HCT116 (cell line): ENCODE data around the gene PASD1. TPM values are rescaled to one million over a fixed set of nuclear protein-coding genes. Genes with fewer than 3 reads are reported as not detected.

ENCODE experiments used
- ATAC-seq: fragments of 200-7000 bp; cut with Tn5 transposase; 2 replicates; pipeline ENCODE4 v1.9.1; 2020; ENCODE audit warnings: mild to moderate bottlenecking, moderate library complexity
- BruUV-seq: library from RNA; stranded (reverse); fragments of 400-500 nt; replicated peaks from 2 replicates; lab custom pipeline; 2021; lab: Mats Ljungman, UMichigan
- CTCF ChIA-PET: fragments of 300-600 bp; sonication (Branson Sonifier 250); formaldehyde crosslinking; loops from one replicate; lab custom pipeline; 2021; ENCODE audit warnings: antibody characterized with exemption; lab: Charles Lee
- POLR2A ChIA-PET: fragments of 300-600, 350-600 bp; sonication (Branson Sonifier 250); formaldehyde crosslinking; loops from one replicate; lab custom pipeline; 2021; ENCODE audit warnings: antibody characterized with exemption; lab: Charles Lee
- RAD21 ChIA-PET, 2 experiments: fragments of 300-600 bp; sonication (Branson Sonifier 250); formaldehyde crosslinking; loops; one replicate each; lab custom pipeline; 2023; ENCODE audit warnings: low total read pairs in 2 of 2; ENCODE audit not compliant: uncharacterized antibody in 2 of 2, unreplicated experiment in 2 of 2, low non-redundant PET in 1 of 2; lab: Charles Lee
- DNase-seq: peaks from one replicate; pipeline ENCODE4 v3.0.0-alpha.2; 2010; ENCODE audit warnings: low read depth, low spot score
- H2AFZ ChIP-seq: fragments of 200-600 bp; shearing (Covaris generic), sonication (generic); 2 replicates; pipeline ENCODE4 v1.6.1; 2017; ENCODE audit warnings: low read depth, mixed run types, mixed read lengths, antibody characterized with exemption, low read length; ENCODE audit not compliant: poor library complexity, severe bottlenecking
- H3K27ac ChIP-seq: 2 replicates; pipeline ENCODE4 v1.5.1; 2012; ENCODE audit warnings: low read depth, low read length
- H3K27me3 ChIP-seq: fragments of 200-600 bp; sonication (generic); 2 replicates; pipeline ENCODE4 v1.6.1; 2016; ENCODE audit warnings: mixed run types, low read length, mixed read lengths; ENCODE audit not compliant: insufficient read depth
- H3K36me3 ChIP-seq, 2 experiments: fragments of 200-500 bp in 1 of 2; fragments of 200-600 bp in 1 of 2; sonication (Bioruptor generic) in 1 of 2; sonication (generic) in 1 of 2; 2 replicates each; pipeline versions ENCODE4 v1.5.1 to v1.6.1; 2014 to 2016; ENCODE audit warnings: low read length in 2 of 2, inconsistent platforms in 1 of 2, mixed read lengths in 1 of 2, mixed run types in 1 of 2; ENCODE audit not compliant: insufficient read depth in 2 of 2, control insufficient read depth in 1 of 2
- H3K4me1 ChIP-seq, 2 experiments: fragments of 200-600 bp in 1 of 2; sonication (generic) in 1 of 2; 2 replicates each; pipeline versions ENCODE4 v1.5.1 to v1.6.1; 2012 to 2017; ENCODE audit warnings: low read length in 2 of 2, inconsistent platforms in 1 of 2, mild to moderate bottlenecking in 1 of 2, mixed read lengths in 1 of 2, mixed run types in 1 of 2, moderate library complexity in 1 of 2; ENCODE audit not compliant: insufficient read depth in 2 of 2, control insufficient read depth in 1 of 2
- H3K4me2 ChIP-seq: fragments of 200-600 bp; sonication (generic); 2 replicates; pipeline ENCODE4 v1.6.1; 2017; ENCODE audit warnings: mixed run types, low read length, mixed read lengths
- H3K4me3 ChIP-seq, 2 experiments: fragments of 200-600 bp in 1 of 2; sonication (generic) in 1 of 2; replicated peaks in 1 of 2; 2 replicates each; pipeline ENCODE4 v1.5.1; 2011 to 2016; ENCODE audit warnings: low read length in 2 of 2, control low read depth in 1 of 2, low read depth in 1 of 2, mild to moderate bottlenecking in 1 of 2, mixed read lengths in 1 of 2, mixed run types in 1 of 2
- H3K79me2 ChIP-seq: fragments of 200-600 bp; sonication (generic); 2 replicates; pipeline ENCODE4 v1.6.1; 2017; ENCODE audit warnings: mild to moderate bottlenecking, mixed run types, low read length, moderate library complexity, mixed read lengths; ENCODE audit not compliant: insufficient read depth
- H3K9ac ChIP-seq: fragments of 200-600 bp; sonication (generic); 2 replicates; pipeline ENCODE4 v1.6.1; 2016; ENCODE audit warnings: low read length, mixed read lengths
- H3K9me2 ChIP-seq: fragments of 200-600 bp; sonication (generic), shearing (Covaris generic); 2 replicates; pipeline ENCODE4 v1.6.1; 2017; ENCODE audit warnings: mixed run types, mild to moderate bottlenecking, moderate library complexity; ENCODE audit not compliant: insufficient read depth
- H3K9me3 ChIP-seq, 2 experiments: fragments of 200-500 bp in 1 of 2; fragments of 200-600 bp in 1 of 2; sonication (Bioruptor generic) in 1 of 2; sonication (generic) in 1 of 2; 2 replicates each; pipeline ENCODE4 v1.6.1; 2014 to 2017; ENCODE audit warnings: low read length in 2 of 2, mixed read lengths in 2 of 2, inconsistent platforms in 1 of 2, low read depth in 1 of 2, mild to moderate bottlenecking in 1 of 2, mixed run types in 1 of 2, moderate library complexity in 1 of 2; ENCODE audit not compliant: control insufficient read depth in 1 of 2, insufficient read depth in 1 of 2
- H4K20me1 ChIP-seq: fragments of 200-600 bp; sonication (generic), shearing (Covaris generic); 2 replicates; pipeline ENCODE4 v1.6.1; 2017; ENCODE audit warnings: mixed run types, mild to moderate bottlenecking, moderate library complexity; ENCODE audit not compliant: insufficient read depth
- CBX3 ChIP-seq: IDR thresholded peaks from 2 replicates; pipeline ENCODE4 v1.6.1; 2012; ENCODE audit warnings: low read depth
- CEBPB ChIP-seq: IDR thresholded peaks from 2 replicates; pipeline ENCODE4 v1.6.1; 2012; ENCODE audit warnings: low read depth
- EGR1 ChIP-seq: IDR thresholded peaks from 2 replicates; pipeline ENCODE4 v1.6.1; 2012; ENCODE audit warnings: low read depth
- EZH2 ChIP-seq: fragments of 200-600 bp; sonication (generic); IDR thresholded peaks from 2 replicates; pipeline ENCODE4 v1.6.1; 2017; ENCODE audit warnings: antibody characterized with exemption, mixed run types
- FOSL1 ChIP-seq: IDR thresholded peaks from 2 replicates; pipeline ENCODE4 v1.6.1; 2012; ENCODE audit warnings: low read depth
- JUND ChIP-seq: IDR thresholded peaks from 2 replicates; pipeline ENCODE4 v1.6.1; 2012
- POLR2A ChIP-seq: IDR thresholded peaks from 2 replicates; pipeline ENCODE4 v1.7.0; 2011; ENCODE audit warnings: borderline replicate concordance; ENCODE audit not compliant: insufficient read depth, insufficient read length; ENCODE audit errors: extremely low read depth
- SRF ChIP-seq: IDR thresholded peaks from 2 replicates; pipeline ENCODE4 v1.6.1; 2012; ENCODE audit warnings: low read depth
- ZFX ChIP-seq: fragments of 450-650 bp; IDR thresholded peaks from 2 replicates; pipeline ENCODE4 v1.6.1; 2017
- ZNF274 ChIP-seq: fragments of 200-500 bp; sonication (Bioruptor generic); IDR thresholded peaks from 2 replicates; pipeline ENCODE4 v1.6.1; 2014; ENCODE audit warnings: mild to moderate bottlenecking, low read depth, low read length, inconsistent platforms
- intact Hi-C: fragments of 100-400 bp; cut with micrococcal nuclease; formaldehyde crosslinking; loops from 2 replicates; pipeline ENCODE4 v1.10.0; 2022
- total RNA-seq: library from RNA; stranded (reverse); gene quantifications from one replicate; pipeline ENCODE4 v1.2.1, GENCODE V29; 2021; ENCODE audit not compliant: unreplicated experiment
- TF ChIP-seq, protein P1 (sequence below): IDR thresholded peaks from 2 replicates; pipeline ENCODE4 v1.6.1; 2012; ENCODE audit warnings: low read depth

PASD1 gene
- total RNA-seq, 1 experiment from 2014 or later: not detected

DNA sequence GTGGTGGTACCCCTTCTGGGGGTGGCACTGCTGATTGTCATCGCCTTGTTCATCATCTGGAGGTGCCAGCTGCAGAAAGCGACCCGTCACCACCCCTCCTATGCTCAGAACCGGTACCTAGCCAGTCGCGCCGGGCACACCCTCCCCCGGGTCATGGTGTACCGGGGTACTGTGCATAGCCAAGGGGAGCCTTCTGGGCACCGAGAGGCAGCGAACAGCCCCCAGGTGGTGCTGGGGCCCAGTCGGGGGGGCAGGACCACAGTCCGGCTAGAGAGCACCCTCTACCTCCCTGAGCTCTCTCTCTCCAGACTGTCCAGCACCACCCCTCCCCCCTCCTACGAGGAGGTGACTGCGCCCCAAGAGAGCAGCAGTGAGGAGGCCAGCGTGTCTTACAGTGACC, 137.1 kb downstream of the PASD1 start:
- H3K27ac ChIP-seq: no peak overlapping the region
- no peak overlapping the region for H3K4me2 ChIP-seq
- no peaks in the 10 kb centered on the region for H3K36me3 ChIP-seq
- no TSS peak for BruUV-seq
- no peaks in the 10 kb centered on the region for H3K27me3 ChIP-seq
- no peak overlapping the region for H3K9ac ChIP-seq
- ChIA-PET POLR2A (no interaction called here), CTCF (no interaction called here), RAD21 (no interaction called here)
- DNase-seq (no peak), ATAC-seq (no peak)
- H3K9me2 ChIP-seq: no peaks in the 10 kb centered on the region
- H3K4me3 ChIP-seq: no peak overlapping the region
- TF ChIP-seq EZH2 (no peak), ZNF274 (no peak), ZFX (no peak)
- intact Hi-C loops: no loop called here
- no peaks in the 10 kb centered on the region for H3K79me2 ChIP-seq
- H3K9me3 ChIP-seq: no peaks in the 10 kb centered on the region
- H2AFZ ChIP-seq: no peak overlapping the region
- H3K4me1 ChIP-seq: no peaks in the 10 kb centered on the region
- H4K20me1 ChIP-seq: no peaks in the 10 kb centered on the region

GRCh38 chrX:151701071-151701470, 137.6 kb downstream of the PASD1 start:
- Histone ChIP-seq H2AFZ (no peak overlapping the region), H3K9ac (no peak overlapping the region)
- RAD21 ChIA-PET: no interaction called here
- BruUV-seq: no TSS peak
- TF ChIP-seq POLR2A (no peak), EGR1 (no peak), CBX3 (no peak), FOSL1 (no peak), JUND (no peak), SRF (no peak), CEBPB (no peak), ZNF274 (no peak), EZH2 (no peak)
- TF ChIP-seq, protein P1, sequence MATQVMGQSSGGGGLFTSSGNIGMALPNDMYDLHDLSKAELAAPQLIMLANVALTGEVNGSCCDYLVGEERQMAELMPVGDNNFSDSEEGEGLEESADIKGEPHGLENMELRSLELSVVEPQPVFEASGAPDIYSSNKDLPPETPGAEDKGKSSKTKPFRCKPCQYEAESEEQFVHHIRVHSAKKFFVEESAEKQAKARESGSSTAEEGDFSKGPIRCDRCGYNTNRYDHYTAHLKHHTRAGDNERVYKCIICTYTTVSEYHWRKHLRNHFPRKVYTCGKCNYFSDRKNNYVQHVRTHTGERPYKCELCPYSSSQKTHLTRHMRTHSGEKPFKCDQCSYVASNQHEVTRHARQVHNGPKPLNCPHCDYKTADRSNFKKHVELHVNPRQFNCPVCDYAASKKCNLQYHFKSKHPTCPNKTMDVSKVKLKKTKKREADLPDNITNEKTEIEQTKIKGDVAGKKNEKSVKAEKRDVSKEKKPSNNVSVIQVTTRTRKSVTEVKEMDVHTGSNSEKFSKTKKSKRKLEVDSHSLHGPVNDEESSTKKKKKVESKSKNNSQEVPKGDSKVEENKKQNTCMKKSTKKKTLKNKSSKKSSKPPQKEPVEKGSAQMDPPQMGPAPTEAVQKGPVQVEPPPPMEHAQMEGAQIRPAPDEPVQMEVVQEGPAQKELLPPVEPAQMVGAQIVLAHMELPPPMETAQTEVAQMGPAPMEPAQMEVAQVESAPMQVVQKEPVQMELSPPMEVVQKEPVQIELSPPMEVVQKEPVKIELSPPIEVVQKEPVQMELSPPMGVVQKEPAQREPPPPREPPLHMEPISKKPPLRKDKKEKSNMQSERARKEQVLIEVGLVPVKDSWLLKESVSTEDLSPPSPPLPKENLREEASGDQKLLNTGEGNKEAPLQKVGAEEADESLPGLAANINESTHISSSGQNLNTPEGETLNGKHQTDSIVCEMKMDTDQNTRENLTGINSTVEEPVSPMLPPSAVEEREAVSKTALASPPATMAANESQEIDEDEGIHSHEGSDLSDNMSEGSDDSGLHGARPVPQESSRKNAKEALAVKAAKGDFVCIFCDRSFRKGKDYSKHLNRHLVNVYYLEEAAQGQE: no peak
- TF ChIP-seq, all 23 proteins: peak for 0
- Histone ChIP-seq H3K36me3 (no peaks in the 10 kb centered on the region), H4K20me1 (no peaks in the 10 kb centered on the region), H3K9me3 (no peaks in the 10 kb centered on the region), H3K9me2 (no peaks in the 10 kb centered on the region), H3K4me2 (no peak overlapping the region), H3K79me2 (no peaks in the 10 kb centered on the region), H3K4me1 (no peaks in the 10 kb centered on the region), H3K27ac (no peak overlapping the region), H3K27me3 (no peaks in the 10 kb centered on the region), H3K4me3 (no peak overlapping the region)
- ChIA-PET CTCF (no interaction called here), POLR2A (no interaction called here)
- intact Hi-C loops: no loop called here
- no peak for ATAC-seq
- no peak for DNase-seq
